ENCODE results near the gene PPP1R15B. TPM values are rescaled to one million over a fixed set of nuclear protein-coding genes. Genes with fewer than 3 reads are reported as not detected.
A peak's percentile ranks its signal among the peaks of the same experiment; 100 is the strongest.

PPP1R15B gene
- total RNA-seq, 2 experiments from 2014 or later: 55.9 to 57.6 TPM

DNA sequence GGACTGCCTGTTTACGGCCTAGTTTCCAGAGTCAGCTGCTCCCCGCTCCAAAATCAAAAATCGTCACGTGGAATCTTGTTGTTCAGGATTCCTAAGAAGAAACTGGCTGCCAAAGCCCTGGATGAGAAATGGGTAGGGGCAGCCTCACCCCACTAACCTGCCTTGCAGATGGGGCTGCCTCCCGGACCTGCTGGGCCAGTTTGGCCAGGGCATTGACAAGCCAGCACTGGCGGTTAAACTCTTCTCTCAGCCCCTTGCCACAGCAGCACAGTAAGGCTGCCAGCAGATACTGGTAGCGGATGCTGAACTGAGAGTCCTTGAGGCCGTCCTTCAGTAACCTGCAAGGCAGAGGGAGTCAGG is 31.6 kb upstream of the PPP1R15B start:
- ChIA-PET POLR2A (interaction anchor here (0.8 to 1.4 kb wide), 3 partner anchors 50 to 73 kb away, joined by 3 read pairs; partner anchors contain the start of genes MDM4 and PIK3C2B), CTCF (interaction anchor here (0.7 to 31.0 kb wide), 9 partner anchors 8 to 364 kb away, joined by 3 to 910 read pairs (median 4); partner anchors contain the start of gene PIK3C2B)
- peaks cover 43% of the 10 kb centered on the region for H3K36me3 Mint-ChIP-seq (ENCODE audit: low read depth)

DNA sequence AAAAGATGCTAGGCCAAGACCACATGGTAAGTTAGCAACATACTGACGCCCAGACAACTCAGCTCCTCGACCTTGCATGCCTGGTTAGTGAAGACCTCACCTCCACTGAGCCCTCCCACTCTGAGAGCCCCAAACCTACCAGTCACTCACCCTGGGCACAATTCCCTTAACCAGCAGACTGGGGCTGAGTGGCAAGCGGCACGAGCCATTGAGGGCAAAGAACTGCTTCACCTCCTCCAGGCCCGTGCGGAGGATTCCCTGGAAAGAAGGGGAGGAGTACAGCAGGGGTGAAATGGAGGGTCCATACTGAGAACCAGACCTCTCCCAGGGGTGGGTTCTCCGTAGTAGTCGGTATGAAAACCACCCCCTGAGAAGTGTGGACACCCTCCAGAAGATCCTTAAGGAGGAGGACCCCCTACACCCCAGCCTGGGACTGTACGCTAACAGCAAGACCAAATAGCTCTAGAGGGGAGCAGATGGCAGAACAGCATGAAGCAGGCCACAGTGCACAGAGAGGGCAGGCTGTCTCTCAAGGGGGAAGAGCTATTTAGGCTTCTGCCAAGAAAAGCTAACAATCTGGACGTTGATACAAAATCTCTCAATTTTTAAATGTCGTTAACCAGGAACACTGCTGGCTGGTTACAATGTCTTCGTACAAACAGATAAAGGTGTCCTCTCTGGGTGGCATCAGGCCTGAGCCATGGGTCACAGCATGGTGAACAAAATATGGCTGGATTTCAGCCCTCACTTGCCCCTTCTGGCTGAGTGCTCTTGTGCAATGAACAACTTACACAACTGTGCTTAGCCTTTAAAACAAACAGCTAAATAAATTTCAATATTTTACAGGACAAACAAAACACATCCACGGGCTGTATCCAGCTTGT is 31.0 kb upstream of the PPP1R15B start:
- Mint-ChIP-seq H3K27me3 (no peaks in the 10 kb centered on the region), H3K9me3 (ENCODE audit: low read depth) (no peaks in the 10 kb centered on the region), H3K36me3 (ENCODE audit: low read depth) (peaks cover 45% of the 10 kb centered on the region), H3K4me3 (no peak overlapping the region), H3K4me1 (peaks cover 44% of the 10 kb centered on the region), H3K27ac (peak overlapping the region; percentile 89)
- intact Hi-C loops (cut with DNase I, micrococcal nuclease): no loop called here
- POLR2A ChIA-PET: interaction anchor here (1.4 kb wide), 1 partner anchor 50 kb away, joined by 3 read pairs; no protein-coding TSS in a partner anchor
- ATAC-seq (no peak), DNase-seq (no peak)
- CTCF ChIA-PET: interaction anchor here (0.7 to 31.0 kb wide), 6 partner anchors 12 to 308 kb away, joined by 3 to 910 read pairs (median 4); partner anchors contain the start of gene PIK3C2B

More for the DNA sequence above, 31.6 kb upstream of the PPP1R15B start:
- H3K4me1 Mint-ChIP-seq: peaks cover 41% of the 10 kb centered on the region
- peak overlapping the region; percentile 89 for H3K27ac Mint-ChIP-seq
- ATAC-seq (no peak), DNase-seq (no peak)
- no peaks in the 10 kb centered on the region for H3K27me3 Mint-ChIP-seq
- intact Hi-C loops (cut with DNase I, micrococcal nuclease): no loop called here
- no peak overlapping the region for H3K4me3 Mint-ChIP-seq
- no peaks in the 10 kb centered on the region for H3K9me3 Mint-ChIP-seq (ENCODE audit: low read depth)

DNA sequence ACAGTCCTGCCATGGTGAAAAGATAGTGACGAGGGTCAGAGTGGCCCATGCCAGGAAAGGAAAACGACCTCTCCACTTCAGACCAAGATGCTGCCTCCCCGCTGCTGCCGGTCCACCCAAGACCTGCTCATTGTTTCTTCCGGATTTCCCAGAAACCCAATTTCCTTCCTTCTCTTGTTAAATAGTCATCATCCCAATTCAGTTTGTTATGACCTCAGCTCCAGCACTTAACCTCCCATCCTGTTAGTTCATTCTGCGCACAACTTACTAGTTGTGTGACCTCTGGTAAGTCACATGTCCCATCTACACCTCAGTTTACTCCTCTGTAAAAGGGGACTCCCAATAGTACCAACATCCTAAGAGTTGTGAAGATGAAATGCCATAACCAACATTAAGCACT is 29.9 kb upstream of the PPP1R15B start:
- Mint-ChIP-seq H3K9me3 (ENCODE audit: low read depth) (no peaks in the 10 kb centered on the region), H3K27me3 (no peaks in the 10 kb centered on the region), H3K36me3 (ENCODE audit: low read depth) (peaks cover 48% of the 10 kb centered on the region), H3K27ac (no peak overlapping the region), H3K4me1 (peaks cover 42% of the 10 kb centered on the region), H3K4me3 (no peak overlapping the region)
- CTCF ChIA-PET: interaction anchor here (1.0 to 31.0 kb wide), 3 partner anchors 11 to 365 kb away, joined by 3 to 910 read pairs (median 71); partner anchors contain the start of gene PIK3C2B
- POLR2A ChIA-PET: no interaction called here
- intact Hi-C loops (cut with DNase I, micrococcal nuclease): no loop called here
- DNase-seq (no peak), ATAC-seq (no peak)

DNA sequence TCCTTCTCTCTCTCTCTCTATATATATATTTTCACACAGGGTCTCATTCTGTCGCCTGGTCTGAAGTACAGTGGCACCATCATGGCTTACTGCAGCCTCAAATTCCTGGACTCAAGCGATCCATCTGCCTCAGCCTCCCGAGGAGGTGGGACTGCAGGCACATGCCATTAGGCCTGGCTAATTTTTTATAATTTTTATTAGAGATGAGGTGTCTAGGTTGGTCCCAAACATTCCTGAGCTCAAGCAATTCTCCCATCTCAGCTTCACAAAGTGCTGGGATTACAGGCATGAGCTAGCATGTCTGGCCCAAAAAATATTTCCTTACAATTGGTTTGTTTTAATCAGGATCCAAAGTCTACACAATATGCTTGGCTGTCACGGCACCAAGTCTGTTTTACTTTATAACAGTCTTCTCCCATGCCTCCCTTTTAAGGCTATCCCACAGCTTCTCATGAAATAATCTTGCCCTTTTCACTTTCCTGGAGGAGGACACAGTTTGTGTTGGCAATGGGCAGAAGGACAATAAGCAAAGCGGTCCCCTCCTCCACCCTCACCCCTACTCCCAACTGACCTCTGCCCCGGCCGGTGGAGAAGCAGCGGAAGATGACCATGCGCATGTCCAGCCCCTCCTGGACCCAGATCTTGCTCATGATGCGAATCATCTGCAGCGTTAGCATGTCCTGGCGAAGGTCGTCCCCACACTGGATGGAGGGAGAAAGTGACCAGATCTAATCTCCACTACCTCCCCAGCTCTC is 28.2 kb upstream of the PPP1R15B start:
- Mint-ChIP-seq H3K27ac (peak overlapping the region; percentile 65), H3K4me3 (no peak overlapping the region), H3K9me3 (ENCODE audit: low read depth) (no peaks in the 10 kb centered on the region), H3K4me1 (peaks cover 34% of the 10 kb centered on the region), H3K36me3 (ENCODE audit: low read depth) (peaks cover 41% of the 10 kb centered on the region), H3K27me3 (no peaks in the 10 kb centered on the region)
- ChIA-PET CTCF (interaction anchor here (1.8 to 31.0 kb wide), 3 partner anchors 9 to 60 kb away, joined by 12 to 910 read pairs (median 71); partner anchors contain the start of gene PIK3C2B), POLR2A (interaction anchor here (0.9 kb wide), 1 partner anchor 61 kb away, joined by 6 read pairs; no protein-coding TSS in a partner anchor)
- DNase-seq: no peak
- intact Hi-C loops (cut with DNase I, micrococcal nuclease): loop anchor here in 1 of 2 experiments (2.0 kb wide), 1 partner anchor 23 kb away; no protein-coding TSS in a partner anchor
- no peak for ATAC-seq

DNA sequence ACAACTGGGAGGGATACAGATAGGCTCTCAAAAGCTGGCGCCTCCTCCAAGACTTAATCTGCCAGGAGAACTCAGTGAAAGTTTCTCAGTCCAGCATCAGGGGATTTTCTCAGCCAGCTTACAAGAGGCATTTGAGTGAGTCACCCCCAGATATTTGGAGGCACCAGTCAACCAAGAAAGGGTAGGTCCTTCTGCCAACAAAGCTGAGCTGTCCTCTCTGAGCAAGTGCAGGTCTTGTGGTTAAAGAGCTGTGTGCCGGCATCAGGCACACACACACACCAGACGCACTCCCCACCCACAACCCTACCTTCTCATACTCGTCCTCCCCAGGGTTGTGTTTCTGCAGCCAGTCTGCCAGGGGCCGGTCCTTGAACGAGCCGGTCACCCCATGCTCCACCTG is 27.0 kb upstream of the PPP1R15B start:
- ChIA-PET CTCF (interaction anchor here (0.5 to 31.0 kb wide), 13 partner anchors 8 to 338 kb away, joined by 3 to 910 read pairs (median 4); partner anchors contain the start of gene PIK3C2B), POLR2A (interaction anchor here (0.7 kb wide), 1 partner anchor 190 kb away, joined by 3 read pairs; no protein-coding TSS in a partner anchor)
- intact Hi-C loops (cut with DNase I, micrococcal nuclease): loop anchor here in 1 of 2 experiments (2.0 kb wide), 1 partner anchor 22 kb away; no protein-coding TSS in a partner anchor
- ATAC-seq (peak; percentile 92), DNase-seq (peak; percentile 60)
- peak overlapping the region; percentile 58 for H3K27ac Mint-ChIP-seq
- no peaks in the 10 kb centered on the region for H3K9me3 Mint-ChIP-seq (ENCODE audit: low read depth)
- H3K36me3 Mint-ChIP-seq (ENCODE audit: low read depth): peaks cover 37% of the 10 kb centered on the region
- peaks cover 22% of the 10 kb centered on the region for H3K4me1 Mint-ChIP-seq
- H3K27me3 Mint-ChIP-seq: no peaks in the 10 kb centered on the region
- H3K4me3 Mint-ChIP-seq: no peak overlapping the region

DNA sequence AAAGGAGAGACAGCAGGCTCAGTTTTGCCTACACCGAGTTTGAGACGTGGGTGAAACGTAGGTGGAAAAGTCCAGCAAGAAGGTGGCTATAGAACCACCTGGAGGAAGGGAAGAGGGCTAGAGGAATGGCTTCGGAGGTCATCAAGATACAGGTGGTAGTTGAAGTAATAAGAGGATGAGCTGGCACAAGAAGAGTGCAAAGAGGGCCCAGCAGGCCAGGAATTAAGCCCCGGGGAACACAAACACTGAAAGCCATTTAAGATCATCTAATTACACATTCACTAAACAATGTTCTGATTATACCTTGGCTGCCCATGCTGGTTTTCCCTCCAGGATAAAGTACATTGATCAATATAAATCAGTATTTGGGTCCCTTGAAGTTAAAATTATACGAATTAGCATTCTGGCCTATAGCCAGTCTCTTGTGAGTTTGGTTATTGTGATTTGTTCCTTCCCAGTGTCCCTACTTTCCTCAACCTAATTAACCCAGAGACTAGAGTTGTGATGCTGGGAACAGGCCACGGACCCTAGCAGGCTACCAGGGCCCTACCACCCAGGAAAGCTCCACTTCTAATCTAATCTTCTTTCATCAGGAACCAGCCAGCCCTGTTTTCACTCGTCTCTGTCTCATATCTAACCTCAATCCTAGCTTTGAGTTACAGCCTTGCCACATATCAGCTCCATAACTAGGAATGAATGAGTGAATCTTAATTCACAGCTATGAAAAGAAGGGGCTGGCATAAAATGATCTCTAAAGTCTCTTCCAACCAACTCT is 26.4 kb upstream of the PPP1R15B start:
- intact Hi-C loops (cut with DNase I, micrococcal nuclease): loop anchor here in 1 of 2 experiments (2.0 kb wide), 1 partner anchor 21 kb away; no protein-coding TSS in a partner anchor
- CTCF ChIA-PET: interaction anchor here (0.6 to 31.0 kb wide), 14 partner anchors 7 to 119 kb away, joined by 3 to 910 read pairs (median 4); partner anchors contain the start of gene PIK3C2B
- no peak overlapping the region for H3K4me3 Mint-ChIP-seq
- peak; percentile 28 for ATAC-seq
- H3K27ac Mint-ChIP-seq: peak overlapping the region; percentile 58
- H3K9me3 Mint-ChIP-seq (ENCODE audit: low read depth): no peaks in the 10 kb centered on the region
- DNase-seq: no peak
- peaks cover 18% of the 10 kb centered on the region for H3K4me1 Mint-ChIP-seq
- H3K27me3 Mint-ChIP-seq: no peaks in the 10 kb centered on the region
- H3K36me3 Mint-ChIP-seq (ENCODE audit: low read depth): peaks cover 32% of the 10 kb centered on the region
- POLR2A ChIA-PET: interaction anchor here (0.7 kb wide), 1 partner anchor 189 kb away, joined by 3 read pairs; no protein-coding TSS in a partner anchor

DNA sequence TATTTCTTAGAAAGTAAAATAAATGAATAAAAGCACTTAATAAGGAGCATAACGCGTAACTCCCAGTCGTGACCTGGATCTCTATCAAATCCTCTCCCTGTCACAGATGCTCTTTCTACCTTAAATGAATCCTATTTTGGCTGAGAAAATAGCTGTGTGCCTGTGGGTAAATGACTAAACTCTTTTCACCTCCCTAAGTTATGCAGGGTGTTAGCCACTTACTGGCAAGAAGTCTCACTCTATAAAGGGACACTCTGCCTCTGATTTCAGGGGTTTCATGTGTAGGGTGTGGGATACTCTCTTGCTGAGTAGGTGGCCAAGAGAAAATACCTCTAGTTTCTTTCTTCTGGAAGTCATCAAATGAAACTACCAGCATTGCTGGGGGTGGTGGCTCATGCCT is 24.3 kb upstream of the PPP1R15B start:
- ChIA-PET POLR2A (no interaction called here), CTCF (interaction anchor here (1.1 to 31.0 kb wide), 6 partner anchors 8 to 64 kb away, joined by 3 to 910 read pairs (median 8); partner anchors contain the start of gene PIK3C2B)
- no peak for DNase-seq
- peak overlapping the region; percentile 8 for H3K27ac Mint-ChIP-seq
- H3K9me3 Mint-ChIP-seq (ENCODE audit: low read depth): no peaks in the 10 kb centered on the region
- H3K36me3 Mint-ChIP-seq (ENCODE audit: low read depth): peaks cover 36% of the 10 kb centered on the region
- no peaks in the 10 kb centered on the region for H3K27me3 Mint-ChIP-seq
- no peak overlapping the region for H3K4me3 Mint-ChIP-seq
- ATAC-seq: peak; percentile 47
- H3K4me1 Mint-ChIP-seq: peaks cover 24% of the 10 kb centered on the region
- intact Hi-C loops (cut with DNase I, micrococcal nuclease): no loop called here

DNA sequence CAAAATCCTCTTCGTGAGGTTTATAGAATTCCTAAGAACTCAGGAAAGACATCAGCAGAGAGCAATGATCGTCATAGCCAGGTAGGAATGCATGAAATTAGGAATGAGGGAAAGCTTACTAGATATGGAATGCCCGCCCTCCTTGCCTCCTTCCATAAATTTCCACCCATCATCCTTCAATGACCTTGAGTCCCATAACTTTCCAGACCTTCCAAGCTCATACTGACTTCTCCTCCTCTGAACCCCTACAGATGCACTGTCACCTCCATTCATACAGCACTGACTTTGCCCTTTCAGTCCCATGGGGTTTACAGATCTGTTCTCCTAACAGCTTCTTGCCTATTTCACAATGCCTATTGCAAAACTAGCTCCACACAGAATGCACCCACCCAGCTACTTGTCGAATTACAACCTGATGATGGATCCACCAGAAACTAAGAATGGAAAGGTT is 23.8 kb upstream of the PPP1R15B start:
- ATAC-seq (no peak), DNase-seq (no peak)
- H3K36me3 Mint-ChIP-seq (ENCODE audit: low read depth): peaks cover 37% of the 10 kb centered on the region
- no peaks in the 10 kb centered on the region for H3K9me3 Mint-ChIP-seq (ENCODE audit: low read depth)
- CTCF ChIA-PET: interaction anchor here (0.5 to 31.0 kb wide), 6 partner anchors 9 to 64 kb away, joined by 3 to 910 read pairs (median 8); partner anchors contain the start of gene PIK3C2B
- peak overlapping the region; percentile 26 for H3K27ac Mint-ChIP-seq
- POLR2A ChIA-PET: no interaction called here
- peaks cover 24% of the 10 kb centered on the region for H3K4me1 Mint-ChIP-seq
- intact Hi-C loops (cut with DNase I, micrococcal nuclease): no loop called here
- H3K4me3 Mint-ChIP-seq: no peak overlapping the region
- no peaks in the 10 kb centered on the region for H3K27me3 Mint-ChIP-seq

DNA sequence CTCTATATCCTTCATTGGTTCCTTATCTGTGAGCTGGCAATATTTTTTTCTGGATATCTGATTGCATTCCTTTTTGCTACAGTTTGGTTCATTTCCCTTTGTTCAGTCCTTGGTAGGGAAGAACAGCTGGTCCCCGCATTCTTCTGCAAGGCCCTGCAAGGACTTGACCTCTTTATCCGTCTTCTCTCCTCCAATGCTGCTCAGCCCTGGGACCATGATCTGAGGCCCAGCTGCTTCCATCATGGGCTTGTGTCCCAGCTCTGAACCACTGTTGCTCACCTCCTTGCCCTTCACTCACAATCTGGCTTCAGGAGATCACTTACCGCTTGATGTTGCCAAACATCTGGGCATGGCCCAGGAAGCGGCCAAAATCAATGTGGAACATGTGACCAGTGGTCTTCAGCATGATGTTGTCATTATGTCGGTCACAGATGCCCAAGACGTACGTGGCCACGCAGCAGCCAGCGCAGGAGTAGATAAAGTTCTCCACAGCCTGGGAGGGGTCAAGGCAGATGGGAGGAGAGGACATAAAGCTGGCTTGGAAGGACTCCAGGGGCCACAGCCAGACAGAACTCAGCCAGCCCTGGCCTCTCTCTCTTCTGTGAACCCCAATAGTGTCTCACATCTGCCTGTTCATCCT is 22.6 kb upstream of the PPP1R15B start:
- no peak overlapping the region for H3K4me3 Mint-ChIP-seq
- H3K4me1 Mint-ChIP-seq: peaks cover 21% of the 10 kb centered on the region
- ATAC-seq (no peak), DNase-seq (no peak)
- no peaks in the 10 kb centered on the region for H3K9me3 Mint-ChIP-seq (ENCODE audit: low read depth)
- POLR2A ChIA-PET: no interaction called here
- CTCF ChIA-PET: interaction anchor here (0.7 to 31.0 kb wide), 6 partner anchors 10 to 370 kb away, joined by 3 to 910 read pairs (median 18); partner anchors contain the start of gene PIK3C2B
- peak overlapping the region; percentile 68 for H3K27ac Mint-ChIP-seq
- intact Hi-C loops (cut with DNase I, micrococcal nuclease): loop anchor here in 1 of 2 experiments (5.0 kb wide), 1 partner anchor 373 kb away; no protein-coding TSS in a partner anchor
- H3K36me3 Mint-ChIP-seq (ENCODE audit: low read depth): peaks cover 37% of the 10 kb centered on the region
- H3K27me3 Mint-ChIP-seq: no peaks in the 10 kb centered on the region

DNA sequence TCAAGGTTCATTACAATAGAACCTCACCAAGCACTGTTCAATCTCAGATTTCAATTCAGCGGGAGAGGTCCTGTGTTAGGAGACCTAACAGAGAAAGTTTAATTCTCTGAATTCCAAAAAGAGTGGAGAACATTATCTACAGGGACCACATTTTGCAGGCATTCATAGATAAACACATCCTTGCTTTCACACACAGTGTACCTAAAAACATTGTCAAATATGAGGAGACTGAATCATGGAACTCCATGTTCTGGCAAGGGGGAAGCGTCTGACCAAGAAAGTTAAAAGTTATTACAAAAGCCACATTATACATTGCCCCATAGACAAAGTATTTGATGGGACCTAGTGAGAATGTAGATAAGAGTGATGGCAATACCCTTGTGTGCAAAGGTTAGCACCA is 21.1 kb upstream of the PPP1R15B start:
- CTCF ChIA-PET: interaction anchor here (0.7 to 31.0 kb wide), 11 partner anchors 8 to 270 kb away, joined by 3 to 910 read pairs (median 15); partner anchors contain the start of genes MDM4 and PIK3C2B

More for the DNA sequence above, 21.1 kb upstream of the PPP1R15B start:
- no peak overlapping the region for H3K4me3 Mint-ChIP-seq
- H3K27ac Mint-ChIP-seq: no peak overlapping the region
- peaks cover 11% of the 10 kb centered on the region for H3K4me1 Mint-ChIP-seq
- no peaks in the 10 kb centered on the region for H3K9me3 Mint-ChIP-seq (ENCODE audit: low read depth)
- DNase-seq: no peak
- H3K27me3 Mint-ChIP-seq: no peaks in the 10 kb centered on the region
- H3K36me3 Mint-ChIP-seq (ENCODE audit: low read depth): peaks cover 30% of the 10 kb centered on the region
- intact Hi-C loops (cut with DNase I, micrococcal nuclease): loop anchor here in 1 of 2 experiments (5.0 kb wide), 1 partner anchor 375 kb away; no protein-coding TSS in a partner anchor
- no peak for ATAC-seq
- POLR2A ChIA-PET: no interaction called here
